Muscle layer of duodenum (tissue), 2 donors: Measurements from ENCODE around the gene BIN2.

ENCODE experiments used
- H3K27ac ChIP-seq: one replicate; pipeline ENCODE4 v1.7.0; 2013; ENCODE audit warnings: mild to moderate bottlenecking, low read length
- H3K27me3 ChIP-seq: one replicate; pipeline ENCODE4 v1.7.0; 2013; ENCODE audit warnings: low read depth, mild to moderate bottlenecking, control low read depth, low read length
- H3K36me3 ChIP-seq, 2 donors: one replicate each; pipeline ENCODE4 v1.7.0; 2013; ENCODE audit warnings: low read length in 2 of 2, control low read depth in 1 of 2, mild to moderate bottlenecking in 1 of 2; ENCODE audit not compliant: insufficient read depth in 2 of 2, control insufficient read depth in 1 of 2
- H3K4me1 ChIP-seq, 2 donors: one replicate each; pipeline ENCODE4 v1.7.0; 2013; ENCODE audit warnings: low read length in 2 of 2, mild to moderate bottlenecking in 2 of 2, control low read depth in 1 of 2, moderate library complexity in 1 of 2; ENCODE audit not compliant: insufficient read depth in 2 of 2, control insufficient read depth in 1 of 2
- H3K4me3 ChIP-seq, 2 donors: one replicate each; pipeline ENCODE4 v1.7.0; 2013; ENCODE audit warnings: low read length in 2 of 2, low read depth in 1 of 2, mild to moderate bottlenecking in 1 of 2
- H3K9me3 ChIP-seq, 2 donors: one replicate each; pipeline ENCODE4 v1.7.0; 2013; ENCODE audit warnings: low read length in 2 of 2, control low read depth in 1 of 2, mild to moderate bottlenecking in 1 of 2; ENCODE audit not compliant: control insufficient read depth in 1 of 2
- donor health status: healthy.

BIN2 gene

DNA sequence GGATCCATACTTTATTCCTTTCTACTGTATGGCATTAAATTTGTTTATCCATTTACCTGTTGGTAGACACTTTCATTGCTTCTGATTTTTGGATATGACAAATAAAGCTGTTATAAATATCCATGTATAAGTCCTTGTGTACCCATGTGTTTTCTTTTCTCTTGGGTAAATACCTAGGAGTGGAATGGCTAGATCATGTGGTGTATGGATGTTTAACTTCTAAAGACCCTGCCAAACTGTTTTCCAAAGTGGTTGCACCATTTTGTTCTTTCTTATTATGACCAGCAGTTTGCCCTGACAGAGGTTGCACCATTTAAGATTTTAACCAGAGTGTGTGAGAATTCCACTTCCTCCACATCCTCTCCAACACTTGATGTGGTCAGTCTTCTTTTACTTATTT lies 91.3 kb downstream of the BIN2 start:
- no peaks in the 10 kb centered on the region for H3K27me3 ChIP-seq
- no peak overlapping the region for H3K4me3 ChIP-seq
- no peaks in the 10 kb centered on the region for H3K4me1 ChIP-seq
- no peaks in the 10 kb centered on the region for H3K9me3 ChIP-seq
- H3K27ac ChIP-seq: no peak overlapping the region
- no peaks in the 10 kb centered on the region for H3K36me3 ChIP-seq
